ENCODE measurements around the gene TUNAR.

Gene TUNAR

DNA sequence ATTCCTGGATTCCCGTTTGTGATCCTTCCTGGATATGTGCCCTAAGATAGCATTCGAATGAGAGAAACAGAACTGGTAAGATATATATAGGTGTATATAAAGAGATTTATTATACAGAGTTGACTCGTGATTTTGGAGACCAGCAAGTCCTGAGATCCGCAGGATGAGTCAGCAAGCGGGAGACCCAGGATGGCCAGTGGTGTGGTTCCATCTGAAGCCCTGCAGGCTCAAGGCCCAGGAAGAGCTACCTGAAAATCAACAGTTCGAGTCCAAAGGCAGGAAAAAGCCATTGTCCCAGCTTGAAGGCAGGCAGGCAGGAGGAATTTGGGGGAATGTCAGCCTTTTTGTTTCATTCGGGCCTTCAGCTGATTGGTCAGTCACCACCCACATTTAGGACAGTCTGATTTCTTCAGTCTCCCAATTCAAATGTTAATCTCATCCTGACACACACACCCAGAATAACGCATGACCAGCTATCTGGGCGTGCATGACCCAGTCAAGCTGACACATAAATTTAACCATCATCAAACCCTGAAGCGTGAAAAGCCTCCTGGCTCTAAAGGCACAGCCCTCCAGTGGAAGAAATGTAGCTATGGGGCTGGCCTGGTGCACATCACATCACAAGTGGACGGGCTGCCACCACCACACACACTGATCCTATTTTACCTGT is 44.3 kb downstream of the TUNAR start:
- FAIRE-seq (no peak), DNase-seq (ENCODE audit: insufficient read length, low spot score) (no peak)
- TF ChIP-seq POU2F2 (IDR thresholded peaks at IDR 0.05; ENCODE audit: low read depth, low read length) (no peak), POLR2AphosphoS5 (IDR thresholded peaks at IDR 0.05; ENCODE audit: low read depth, low read length) (no peak), PAX5 (IDR thresholded peaks at IDR 0.05; ENCODE audit: insufficient read depth, low read length, severe bottlenecking) (no peak), TAF1 (IDR thresholded peaks at IDR 0.05; ENCODE audit: low read depth, low read length) (no peak), POLR2A (IDR thresholded peaks at IDR 0.05; ENCODE audit: low read depth, low read length) (no peak), SPI1 (IDR thresholded peaks at IDR 0.05; ENCODE audit: low read depth, low read length) (no peak)

DNA sequence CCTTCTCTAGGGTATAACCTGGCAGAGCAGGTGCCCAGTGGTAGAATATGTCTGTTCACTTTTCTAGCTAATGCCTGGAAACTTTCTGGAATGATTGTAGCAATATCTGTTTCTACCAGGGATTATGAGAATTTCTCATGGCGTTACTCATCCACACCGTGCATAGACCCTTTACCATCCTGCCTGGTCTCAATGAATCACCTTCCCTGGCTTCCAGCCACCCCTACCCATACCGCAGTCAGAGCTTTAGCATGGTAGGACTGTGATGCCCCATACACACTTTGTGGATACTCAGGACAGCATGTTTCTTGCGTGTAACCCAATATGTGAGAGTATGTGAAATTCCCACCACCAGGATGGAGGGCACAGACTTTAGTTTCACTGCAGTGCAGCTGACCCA is 45.4 kb downstream of the TUNAR start:
- no peak for TF ChIP-seq POLR2A (IDR thresholded peaks at IDR 0.05; ENCODE audit: low read depth, low read length)
- TF ChIP-seq POU2F2 (IDR thresholded peaks at IDR 0.05; ENCODE audit: low read depth, low read length) = no peak
- TF ChIP-seq TAF1 (IDR thresholded peaks at IDR 0.05; ENCODE audit: low read depth, low read length) = no peak
- no peak for TF ChIP-seq POLR2AphosphoS5 (IDR thresholded peaks at IDR 0.05; ENCODE audit: low read depth, low read length)
- no peak for TF ChIP-seq SPI1 (IDR thresholded peaks at IDR 0.05; ENCODE audit: low read depth, low read length)
- no peak for TF ChIP-seq PAX5 (IDR thresholded peaks at IDR 0.05; ENCODE audit: insufficient read depth, low read length, severe bottlenecking)
- DNase-seq (ENCODE audit: insufficient read length, low spot score) (no peak), FAIRE-seq (no peak)

DNA sequence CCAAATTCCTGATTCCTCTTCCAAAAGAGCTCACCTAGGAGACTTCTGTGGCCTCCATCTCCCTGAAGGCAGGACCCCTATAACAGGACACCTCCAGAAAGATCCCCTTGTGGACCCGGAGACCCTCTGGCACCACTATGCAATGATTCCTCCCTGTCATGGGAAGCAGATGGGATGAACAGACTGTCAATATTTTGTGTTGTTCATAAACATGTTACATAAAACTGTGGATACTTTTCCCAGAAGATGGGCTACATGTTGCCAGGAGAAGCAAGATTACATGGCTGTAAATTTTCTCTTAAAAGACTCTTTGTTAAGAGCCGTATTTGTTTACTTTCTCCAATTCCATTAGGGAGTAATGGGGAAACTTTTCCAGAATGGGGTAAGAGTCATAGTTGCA is 52.1 kb downstream of the TUNAR start:
- FAIRE-seq (no peak), DNase-seq (ENCODE audit: insufficient read length, low spot score) (no peak)
- TF ChIP-seq SPI1 (IDR thresholded peaks at IDR 0.05; ENCODE audit: low read depth, low read length) (no peak), POLR2AphosphoS5 (IDR thresholded peaks at IDR 0.05; ENCODE audit: low read depth, low read length) (no peak), TAF1 (IDR thresholded peaks at IDR 0.05; ENCODE audit: low read depth, low read length) (no peak), PAX5 (IDR thresholded peaks at IDR 0.05; ENCODE audit: insufficient read depth, low read length, severe bottlenecking) (no peak), POU2F2 (IDR thresholded peaks at IDR 0.05; ENCODE audit: low read depth, low read length) (no peak), POLR2A (IDR thresholded peaks at IDR 0.05; ENCODE audit: low read depth, low read length) (no peak)

DNA sequence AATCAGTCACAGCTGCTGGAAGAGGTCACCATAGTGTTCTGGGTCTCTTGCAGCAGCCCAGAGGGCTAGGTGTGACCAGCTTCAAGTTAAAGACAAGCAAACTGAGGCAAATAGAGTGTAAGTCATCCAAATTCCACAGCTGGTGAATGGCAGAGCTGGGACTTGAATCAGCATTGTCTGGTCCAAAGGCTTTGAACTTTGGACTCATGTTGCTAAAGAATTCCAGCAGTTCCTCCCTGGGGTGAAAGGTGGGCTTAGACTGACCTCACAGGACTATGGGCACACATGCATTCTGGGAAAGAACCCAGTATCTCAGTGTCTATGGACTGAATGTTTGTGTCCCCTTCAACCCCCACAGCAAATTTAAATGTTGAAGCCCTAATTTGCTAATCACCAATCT is 54.8 kb downstream of the TUNAR start:
- TF ChIP-seq TAF1 (IDR thresholded peaks at IDR 0.05; ENCODE audit: low read depth, low read length) = no peak
- DNase-seq (ENCODE audit: insufficient read length, low spot score) = no peak
- no peak for FAIRE-seq

DNA sequence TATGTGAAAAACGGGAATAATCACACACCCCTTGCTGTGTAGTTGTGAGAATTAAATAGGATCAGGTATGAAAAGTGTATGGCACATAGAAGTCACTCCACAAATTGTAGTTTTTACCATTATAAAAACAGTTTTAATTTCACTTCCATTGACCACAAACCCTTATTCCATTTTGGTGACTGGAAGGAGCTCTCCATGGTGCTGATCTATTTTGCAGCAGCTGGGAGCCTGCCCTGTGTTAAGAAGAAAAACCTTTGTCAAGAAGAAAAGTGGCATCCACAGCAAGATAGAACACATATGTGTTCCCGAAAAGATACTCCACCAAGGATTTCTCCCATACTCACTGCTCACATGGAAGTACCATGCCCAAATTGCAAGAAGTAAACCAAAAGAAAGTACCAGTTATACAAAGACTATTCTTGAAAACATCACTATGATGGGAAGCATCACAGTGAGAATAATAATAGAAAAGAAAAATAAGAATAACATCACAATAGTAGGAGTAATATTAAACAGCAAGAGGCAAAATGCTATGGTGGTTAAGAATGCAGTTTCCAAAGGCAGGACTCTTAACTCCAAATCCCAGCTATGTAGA is 58.7 kb downstream of the TUNAR start:
- no peak for DNase-seq (ENCODE audit: insufficient read length, low spot score)
- TF ChIP-seq POLR2A (IDR thresholded peaks at IDR 0.05; ENCODE audit: low read depth, low read length) = no peak
- no peak for TF ChIP-seq PAX5 (IDR thresholded peaks at IDR 0.05; ENCODE audit: insufficient read depth, low read length, severe bottlenecking)
- TF ChIP-seq TAF1 (IDR thresholded peaks at IDR 0.05; ENCODE audit: low read depth, low read length) = no peak
- no peak for TF ChIP-seq POLR2AphosphoS5 (IDR thresholded peaks at IDR 0.05; ENCODE audit: low read depth, low read length)
- TF ChIP-seq SPI1 (IDR thresholded peaks at IDR 0.05; ENCODE audit: low read depth, low read length) = no peak
- TF ChIP-seq POU2F2 (IDR thresholded peaks at IDR 0.05; ENCODE audit: low read depth, low read length) = no peak
- no peak for FAIRE-seq

DNA sequence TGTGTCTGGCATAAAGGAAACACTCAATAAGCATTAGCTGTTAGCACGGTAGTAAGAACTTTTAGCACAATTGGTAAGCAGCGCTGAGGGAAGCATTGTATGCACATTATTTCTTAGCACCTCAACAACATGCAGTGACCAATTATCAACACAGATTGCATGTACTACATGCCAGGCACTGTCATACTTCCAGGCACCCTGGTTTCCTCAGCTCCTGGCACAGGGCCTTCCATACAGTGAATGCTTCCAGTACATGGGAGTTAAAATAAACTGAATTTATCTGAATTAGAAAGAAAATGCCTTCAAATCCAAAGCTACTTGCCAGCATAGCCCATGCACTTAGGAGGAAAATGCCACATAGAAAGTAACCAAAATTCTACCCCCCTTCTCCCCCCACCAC is 59.4 kb downstream of the TUNAR start:
- no peak for FAIRE-seq
- TF ChIP-seq POLR2A (IDR thresholded peaks at IDR 0.05; ENCODE audit: low read depth, low read length) (no peak), SPI1 (IDR thresholded peaks at IDR 0.05; ENCODE audit: low read depth, low read length) (no peak), POLR2AphosphoS5 (IDR thresholded peaks at IDR 0.05; ENCODE audit: low read depth, low read length) (no peak), POU2F2 (IDR thresholded peaks at IDR 0.05; ENCODE audit: low read depth, low read length) (no peak), TAF1 (IDR thresholded peaks at IDR 0.05; ENCODE audit: low read depth, low read length) (no peak), PAX5 (IDR thresholded peaks at IDR 0.05; ENCODE audit: insufficient read depth, low read length, severe bottlenecking) (no peak)
- DNase-seq (ENCODE audit: insufficient read length, low spot score) = no peak

DNA sequence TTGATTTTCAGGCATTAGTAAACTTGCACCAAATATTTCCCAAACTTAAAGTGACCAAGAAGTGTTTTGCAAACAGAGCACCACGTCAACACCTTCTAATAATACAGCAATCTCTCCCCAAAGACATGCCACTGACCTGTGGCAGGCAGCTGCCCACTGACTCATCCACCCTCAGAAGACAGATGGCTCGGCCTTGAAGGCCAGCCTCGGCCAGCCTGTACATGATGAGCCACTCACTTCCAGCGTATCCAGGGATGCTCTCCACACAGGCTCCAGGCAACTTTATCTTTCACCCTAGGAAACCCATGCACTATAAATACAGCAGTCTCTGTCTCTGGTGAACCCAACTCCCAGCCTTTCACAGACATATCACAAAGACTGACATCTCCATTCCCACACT is 62.7 kb downstream of the TUNAR start:
- TF ChIP-seq POLR2A (IDR thresholded peaks at IDR 0.05; ENCODE audit: low read depth, low read length) = no peak
- no peak for TF ChIP-seq PAX5 (IDR thresholded peaks at IDR 0.05; ENCODE audit: insufficient read depth, low read length, severe bottlenecking)
- no peak for TF ChIP-seq POLR2AphosphoS5 (IDR thresholded peaks at IDR 0.05; ENCODE audit: low read depth, low read length)
- TF ChIP-seq SPI1 (IDR thresholded peaks at IDR 0.05; ENCODE audit: low read depth, low read length) = no peak
- no peak for TF ChIP-seq TAF1 (IDR thresholded peaks at IDR 0.05; ENCODE audit: low read depth, low read length)
- no peak for TF ChIP-seq POU2F2 (IDR thresholded peaks at IDR 0.05; ENCODE audit: low read depth, low read length)
- no peak for FAIRE-seq

DNA sequence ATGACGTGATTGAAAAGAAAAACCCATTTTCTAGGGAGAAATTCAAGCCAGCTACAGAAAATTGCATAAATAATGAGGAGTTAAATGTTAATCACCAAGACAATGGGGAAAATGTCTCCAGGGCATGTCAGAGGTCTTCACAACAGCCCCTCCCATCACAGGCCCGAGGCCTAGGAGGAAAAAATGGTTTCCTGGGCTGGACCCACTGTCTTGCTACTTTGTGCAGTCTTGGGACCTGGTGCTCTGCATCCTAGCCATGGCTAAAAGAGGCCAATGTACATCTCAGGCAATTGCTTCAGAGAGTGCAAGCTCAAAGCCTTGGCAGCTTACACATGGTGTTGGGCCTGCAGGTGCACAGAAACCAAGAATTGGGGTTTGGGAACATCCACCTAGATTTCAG is 65.3 kb downstream of the TUNAR start:
- FAIRE-seq = no peak
- DNase-seq (ENCODE audit: insufficient read length, low spot score) = no peak

More for the DNA sequence above, 62.7 kb downstream of the TUNAR start:
- DNase-seq (ENCODE audit: insufficient read length, low spot score) = no peak

DNA sequence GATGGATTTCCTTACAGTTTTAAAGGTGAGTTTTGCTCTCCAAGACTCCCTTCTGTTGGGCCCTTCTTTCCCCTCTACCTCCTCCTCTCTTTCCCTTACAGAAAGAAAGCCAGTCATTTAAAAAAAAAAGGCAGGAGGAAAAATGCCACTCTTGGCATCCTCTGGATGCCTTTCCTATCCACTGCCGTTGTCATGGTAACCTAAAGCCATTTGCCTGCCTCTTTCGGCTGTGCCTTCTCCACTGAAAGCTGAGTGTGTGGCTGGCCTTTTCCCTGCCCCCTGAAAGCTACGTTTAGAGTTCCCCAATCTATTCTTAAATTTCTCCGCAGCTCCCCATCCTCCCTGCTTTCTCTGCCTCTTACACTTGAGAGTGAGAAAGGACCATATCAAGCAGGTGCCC is 67.1 kb downstream of the TUNAR start:
- FAIRE-seq (no peak), DNase-seq (ENCODE audit: insufficient read length, low spot score) (no peak)
- TF ChIP-seq POLR2AphosphoS5 (IDR thresholded peaks at IDR 0.05; ENCODE audit: low read depth, low read length) (no peak), SPI1 (IDR thresholded peaks at IDR 0.05; ENCODE audit: low read depth, low read length) (no peak), POU2F2 (IDR thresholded peaks at IDR 0.05; ENCODE audit: low read depth, low read length) (no peak)

More for the DNA sequence above, 65.3 kb downstream of the TUNAR start:
- TF ChIP-seq POLR2A (IDR thresholded peaks at IDR 0.05; ENCODE audit: low read depth, low read length) = no peak
- TF ChIP-seq PAX5 (IDR thresholded peaks at IDR 0.05; ENCODE audit: insufficient read depth, low read length, severe bottlenecking) = no peak
- TF ChIP-seq TAF1 (IDR thresholded peaks at IDR 0.05; ENCODE audit: low read depth, low read length) = no peak
- no peak for TF ChIP-seq POU2F2 (IDR thresholded peaks at IDR 0.05; ENCODE audit: low read depth, low read length)
- TF ChIP-seq SPI1 (IDR thresholded peaks at IDR 0.05; ENCODE audit: low read depth, low read length) = no peak
- TF ChIP-seq POLR2AphosphoS5 (IDR thresholded peaks at IDR 0.05; ENCODE audit: low read depth, low read length) = no peak

DNA sequence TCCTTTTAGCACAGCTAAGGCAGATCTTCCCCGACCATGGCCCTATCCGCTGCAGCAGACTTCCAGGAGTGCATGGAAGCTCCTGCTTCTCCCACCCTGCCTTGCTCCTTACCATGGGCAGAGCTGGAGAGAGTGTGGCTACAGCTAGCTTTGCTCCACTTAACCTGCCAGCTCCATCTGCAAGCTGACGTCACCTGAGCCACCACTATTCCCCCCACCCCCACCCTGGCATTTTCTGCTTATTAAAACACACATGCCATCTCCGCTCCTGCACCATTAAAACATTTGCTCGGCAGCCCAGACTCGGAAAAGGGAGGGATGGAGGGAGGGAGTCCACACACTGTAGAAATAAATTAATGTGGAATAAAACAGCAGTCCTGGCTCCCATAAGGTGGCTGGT is 67.8 kb downstream of the TUNAR start:
- DNase-seq (ENCODE audit: insufficient read length, low spot score) (no peak), FAIRE-seq (no peak)
- TF ChIP-seq POU2F2 (IDR thresholded peaks at IDR 0.05; ENCODE audit: low read depth, low read length) (no peak), POLR2AphosphoS5 (IDR thresholded peaks at IDR 0.05; ENCODE audit: low read depth, low read length) (no peak), POLR2A (IDR thresholded peaks at IDR 0.05; ENCODE audit: low read depth, low read length) (no peak), SPI1 (IDR thresholded peaks at IDR 0.05; ENCODE audit: low read depth, low read length) (no peak), TAF1 (IDR thresholded peaks at IDR 0.05; ENCODE audit: low read depth, low read length) (no peak), PAX5 (IDR thresholded peaks at IDR 0.05; ENCODE audit: insufficient read depth, low read length, severe bottlenecking) (no peak)

Measured in GM12891 (cell line).